B cell (primary cell): ENCODE results near the gene MYO10.

ENCODE experiments used
- EZH2 ChIP-seq: IDR thresholded peaks from 2 replicates; pipeline ENCODE4 v1.6.1; 2012; ENCODE audit warnings: borderline replicate concordance, low read depth, mild to moderate bottlenecking, moderate library complexity, low read length; ENCODE audit not compliant: insufficient read depth, poor library complexity, severe bottlenecking
- TF ChIP-seq, protein P1 (sequence below): fragments of 200-600 bp; IDR thresholded peaks from one replicate; pipeline ENCODE4 v1.8.0; 2022; ENCODE audit warnings: antibody characterized with exemption, mild to moderate bottlenecking

DNA sequence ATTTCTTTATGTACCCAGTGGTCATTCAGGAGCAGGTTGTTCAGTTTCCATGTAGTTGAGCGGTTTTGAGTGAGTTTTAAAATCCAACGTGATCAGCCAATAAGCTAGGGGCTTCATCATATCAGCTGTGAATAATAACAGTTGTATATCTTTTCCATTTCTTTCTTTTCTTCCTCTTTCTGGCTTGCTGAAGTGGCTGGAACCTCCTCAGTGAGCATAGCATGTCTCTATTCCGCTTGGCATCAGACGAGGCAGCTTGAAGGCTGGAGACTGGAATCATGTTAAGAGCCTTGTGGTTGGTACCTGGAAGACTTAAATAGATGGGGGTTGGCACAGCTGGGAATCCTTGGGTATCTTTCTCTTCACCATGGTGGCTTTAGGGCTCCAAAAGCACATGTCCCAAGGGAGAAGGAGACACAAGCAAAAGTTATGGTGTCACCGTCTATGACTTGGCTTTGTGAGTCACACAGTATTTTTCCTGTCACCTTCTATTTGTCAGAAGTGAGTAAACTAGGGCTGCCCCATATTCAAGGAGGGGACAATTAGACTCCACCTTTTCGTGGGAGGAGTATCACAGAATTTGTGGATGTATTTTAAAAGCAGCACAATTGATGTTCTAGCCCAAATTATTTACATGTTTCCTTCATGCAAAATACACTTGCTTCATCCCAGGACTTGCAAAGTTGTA, 281.3 kb downstream of the MYO10 start:
- TF ChIP-seq, protein P1, sequence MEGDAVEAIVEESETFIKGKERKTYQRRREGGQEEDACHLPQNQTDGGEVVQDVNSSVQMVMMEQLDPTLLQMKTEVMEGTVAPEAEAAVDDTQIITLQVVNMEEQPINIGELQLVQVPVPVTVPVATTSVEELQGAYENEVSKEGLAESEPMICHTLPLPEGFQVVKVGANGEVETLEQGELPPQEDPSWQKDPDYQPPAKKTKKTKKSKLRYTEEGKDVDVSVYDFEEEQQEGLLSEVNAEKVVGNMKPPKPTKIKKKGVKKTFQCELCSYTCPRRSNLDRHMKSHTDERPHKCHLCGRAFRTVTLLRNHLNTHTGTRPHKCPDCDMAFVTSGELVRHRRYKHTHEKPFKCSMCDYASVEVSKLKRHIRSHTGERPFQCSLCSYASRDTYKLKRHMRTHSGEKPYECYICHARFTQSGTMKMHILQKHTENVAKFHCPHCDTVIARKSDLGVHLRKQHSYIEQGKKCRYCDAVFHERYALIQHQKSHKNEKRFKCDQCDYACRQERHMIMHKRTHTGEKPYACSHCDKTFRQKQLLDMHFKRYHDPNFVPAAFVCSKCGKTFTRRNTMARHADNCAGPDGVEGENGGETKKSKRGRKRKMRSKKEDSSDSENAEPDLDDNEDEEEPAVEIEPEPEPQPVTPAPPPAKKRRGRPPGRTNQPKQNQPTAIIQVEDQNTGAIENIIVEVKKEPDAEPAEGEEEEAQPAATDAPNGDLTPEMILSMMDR = no peak
- TF ChIP-seq EZH2 = no peak
